GM19351 (cell line): Measurements from ENCODE around the gene SORCS3.
"Not testable (repeated sequence)": the region's sequence is repeated elsewhere in the genome, so short reads cannot be mapped to it uniquely, and the experiment has no call there.

Source experiments
- ATAC-seq: cut with Tn5 transposase; IDR thresholded peaks from one replicate; pipeline ENCODE4 v1.9.1; 2021; ENCODE audit warnings: mild to moderate bottlenecking, moderate library complexity; ENCODE audit not compliant: unreplicated experiment

The SORCS3 gene

GRCh38 chr10:104689105-104689504 lies 48.0 kb downstream of the SORCS3 start:
- ATAC-seq: no peak

- no peak for ATAC-seq
Measured at GRCh38 chr10:104689547-104689946, 48.5 kb downstream of the SORCS3 start.

- no peak for ATAC-seq
Measured at GRCh38 chr10:104690101-104690500, 49.0 kb downstream of the SORCS3 start.

- ATAC-seq: no peak
Measured at GRCh38 chr10:104690959-104691358, 49.9 kb downstream of the SORCS3 start.

GRCh38 chr10:104694074-104694473 lies 53.0 kb downstream of the SORCS3 start:
- no peak for ATAC-seq

- not testable (repeated sequence) for ATAC-seq
Measured at GRCh38 chr10:104703262-104703661, 62.2 kb downstream of the SORCS3 start.

GRCh38 chr10:104706886-104707285 lies 65.8 kb downstream of the SORCS3 start:
- ATAC-seq: no peak

GRCh38 chr10:104707602-104708459 lies 66.7 kb downstream of the SORCS3 start:
- ATAC-seq: no peak

- no peak for ATAC-seq
Measured at GRCh38 chr10:104711302-104711721, 70.2 kb downstream of the SORCS3 start.

- not testable (repeated sequence) for ATAC-seq
Measured at GRCh38 chr10:104730593-104730992, 89.5 kb downstream of the SORCS3 start.

GRCh38 chr10:104731192-104731591 lies 90.1 kb downstream of the SORCS3 start:
- ATAC-seq: no peak

GRCh38 chr10:104732222-104732621 lies 91.1 kb downstream of the SORCS3 start:
- no peak for ATAC-seq

- ATAC-seq: no peak
Measured at GRCh38 chr10:104734433-104734832, 93.3 kb downstream of the SORCS3 start.

- ATAC-seq: no peak
Measured at GRCh38 chr10:104735036-104735756, 94.1 kb downstream of the SORCS3 start.

- ATAC-seq: no peak
Measured at GRCh38 chr10:104735757-104736391, 94.8 kb downstream of the SORCS3 start.

- no peak for ATAC-seq
Measured at GRCh38 chr10:104741127-104741526, 100.0 kb downstream of the SORCS3 start.

- ATAC-seq: no peak
Measured at GRCh38 chr10:104744052-104744451, 103.0 kb downstream of the SORCS3 start.

- no peak for ATAC-seq
Measured at GRCh38 chr10:104750291-104750690, 109.2 kb downstream of the SORCS3 start.

GRCh38 chr10:104762793-104763192 lies 121.7 kb downstream of the SORCS3 start:
- ATAC-seq: no peak

- no peak for ATAC-seq
Measured at GRCh38 chr10:104766341-104766740, 125.3 kb downstream of the SORCS3 start.

GRCh38 chr10:104767282-104767681 lies 126.2 kb downstream of the SORCS3 start:
- no peak for ATAC-seq

GRCh38 chr10:104767745-104768144 lies 126.7 kb downstream of the SORCS3 start:
- no peak for ATAC-seq
